ENCODE data around the gene KRTAP12-4. TPM values are rescaled to one million over a fixed set of nuclear protein-coding genes. Genes with fewer than 3 reads are reported as not detected.

The KRTAP12-4 gene
- total and polyA plus RNA-seq, 9 of the 15 experiments (the other 6 are each of a cell fraction or from before 2014, with no cell fraction given) = not detected

GRCh38 chr21:44681152-44681551, 26.7 kb upstream of the KRTAP12-4 start (continued):
- TF ChIP-seq TFE3 (CRISPR knock-in tag; IDR thresholded peaks at IDR 0.05) (no peak), ETV5 (CRISPR knock-in tag; IDR thresholded peaks at IDR 0.05; ENCODE audit: low read depth) (no peak), PTRF (tag; IDR thresholded peaks at IDR 0.05) (no peak), TEAD4 (IDR thresholded peaks at IDR 0.05; ENCODE audit: low read length) (no peak), TEAD4 (CRISPR knock-in tag; IDR thresholded peaks at IDR 0.05; ENCODE audit: borderline replicate concordance) (no peak), KDM2B (CRISPR knock-in tag; IDR thresholded peaks at IDR 0.05) (no peak), TBP (optimal IDR thresholded peaks at IDR 0.05; ENCODE audit: low read depth, low read length) (no peak), TEAD1 (CRISPR knock-in tag; IDR thresholded peaks at IDR 0.05) (no peak), OTX1 (CRISPR knock-in tag; IDR thresholded peaks at IDR 0.05) (no peak), ESRRB (CRISPR knock-in tag; IDR thresholded peaks at IDR 0.05; ENCODE audit: borderline replicate concordance) (no peak)
- TF ChIP-seq, protein P1, sequence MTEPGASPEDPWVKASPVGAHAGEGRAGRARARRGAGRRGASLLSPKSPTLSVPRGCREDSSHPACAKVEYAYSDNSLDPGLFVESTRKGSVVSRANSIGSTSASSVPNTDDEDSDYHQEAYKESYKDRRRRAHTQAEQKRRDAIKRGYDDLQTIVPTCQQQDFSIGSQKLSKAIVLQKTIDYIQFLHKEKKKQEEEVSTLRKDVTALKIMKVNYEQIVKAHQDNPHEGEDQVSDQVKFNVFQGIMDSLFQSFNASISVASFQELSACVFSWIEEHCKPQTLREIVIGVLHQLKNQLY (CRISPR knock-in tag; conservative IDR thresholded peaks at IDR 0.05) = no peak
